GM12878 (cell line): ENCODE results near the gene FAF1. TPM values are rescaled to one million over a fixed set of nuclear protein-coding genes. Genes with fewer than 3 reads are reported as not detected.
A peak's percentile ranks its signal among the peaks of the same experiment; 100 is the strongest.

Experiments used
- BCL11A ChIP-seq: IDR thresholded peaks from 2 replicates; pipeline ENCODE4 v1.6.1; 2011; ENCODE audit warnings: low read depth, low read length
- BRCA1 ChIP-seq: IDR thresholded peaks from 2 replicates; pipeline ENCODE4 v1.6.1; 2011; ENCODE audit warnings: low read depth, low read length, improper control_type of control experiment
- EED ChIP-seq: sonication (generic); IDR thresholded peaks from 2 replicates; pipeline ENCODE4 v1.6.1; 2016; ENCODE audit warnings: antibody characterized with exemption, low read depth
- EGR1 ChIP-seq, 2 experiments: IDR thresholded peaks; 1 replicate in 1 of 2; 2 replicates in 1 of 2; pipeline ENCODE4 v1.6.1; 2011 to 2012; ENCODE audit warnings: low read depth in 2 of 2, low read length in 2 of 2, borderline replicate concordance in 1 of 2, mild to moderate bottlenecking in 1 of 2, moderate library complexity in 1 of 2
- FOXK2 ChIP-seq: fragments of 450-650 bp; IDR thresholded peaks from 2 replicates; pipeline ENCODE4 v1.6.1; 2017; ENCODE audit warnings: mild to moderate bottlenecking, moderate library complexity
- MEF2A ChIP-seq: IDR thresholded peaks from 2 replicates; pipeline ENCODE4 v1.6.1; 2011; ENCODE audit warnings: low read depth, mild to moderate bottlenecking, low read length, moderate library complexity; ENCODE audit not compliant: insufficient read depth
- MXI1 ChIP-seq: fragments of 150-350 bp; IDR thresholded peaks from 2 replicates; pipeline ENCODE4 v1.6.1; 2011; ENCODE audit warnings: low read depth, mild to moderate bottlenecking, inconsistent platforms, low read length, improper control_type of control experiment
- NBN ChIP-seq: fragments of 450-650 bp; IDR thresholded peaks from 2 replicates; pipeline ENCODE4 v1.6.1; 2016
- NR2F1 ChIP-seq: fragments of 450-650 bp; conservative IDR thresholded peaks from 2 replicates; pipeline ENCODE4 v1.6.1; 2017; ENCODE audit warnings: mild to moderate bottlenecking
- NRF1 ChIP-seq: conservative IDR thresholded peaks from 2 replicates; pipeline ENCODE4 v1.6.1; 2011; ENCODE audit warnings: mild to moderate bottlenecking, low read depth, low read length, improper control_type of control experiment
- PAX5 ChIP-seq: IDR thresholded peaks from 2 replicates; pipeline ENCODE4 v1.6.1; 2011; ENCODE audit warnings: low read depth, low read length, borderline replicate concordance
- POLR2AphosphoS5 ChIP-seq: IDR thresholded peaks from 2 replicates; pipeline ENCODE4 v1.6.1; 2011; ENCODE audit warnings: mild to moderate bottlenecking, low read length, inconsistent platforms
- RAD21 ChIP-seq: IDR thresholded peaks from 2 replicates; pipeline ENCODE4 v1.6.1; 2011; ENCODE audit warnings: mild to moderate bottlenecking, low read depth, low read length, moderate library complexity; ENCODE audit not compliant: insufficient read depth
- SIN3A ChIP-seq: IDR thresholded peaks from 2 replicates; pipeline ENCODE4 v1.6.1; 2012; ENCODE audit warnings: low read depth, low read length, improper control_type of control experiment
- SIX5 ChIP-seq: IDR thresholded peaks from 2 replicates; pipeline ENCODE4 v1.6.1; 2011; ENCODE audit warnings: mild to moderate bottlenecking, low read depth, low read length, moderate library complexity; ENCODE audit not compliant: severe bottlenecking
- SMAD1 ChIP-seq: fragments of 450-650 bp; IDR thresholded peaks from 2 replicates; pipeline ENCODE4 v1.6.1; 2018; ENCODE audit warnings: mild to moderate bottlenecking, low read depth; ENCODE audit not compliant: partially characterized antibody
- TCF12 ChIP-seq: IDR thresholded peaks from 2 replicates; pipeline ENCODE4 v1.6.1; 2011; ENCODE audit warnings: low read depth, mild to moderate bottlenecking, low read length
- USF1 ChIP-seq: IDR thresholded peaks from 2 replicates; pipeline ENCODE4 v1.6.1; 2011; ENCODE audit warnings: borderline replicate concordance, low read depth, mild to moderate bottlenecking, moderate library complexity, mixed read lengths, low read length; ENCODE audit not compliant: insufficient read depth; ENCODE audit errors: extremely low read length
- YBX1 ChIP-seq: fragments of 450-650 bp; IDR thresholded peaks from 2 replicates; pipeline ENCODE4 v1.6.1; 2016; ENCODE audit warnings: antibody characterized with exemption
- ZNF274 ChIP-seq: IDR thresholded peaks from one replicate; pipeline ENCODE4 v1.8.0; 2011; ENCODE audit not compliant: insufficient read length, insufficient read depth
- ZSCAN29 ChIP-seq: fragments of 450-650 bp; IDR thresholded peaks from 2 replicates; pipeline ENCODE4 v1.6.1; 2017; ENCODE audit warnings: mild to moderate bottlenecking, moderate library complexity
- ZZZ3 ChIP-seq: IDR thresholded peaks from 2 replicates; pipeline ENCODE4 v1.6.1; 2011; ENCODE audit warnings: low read depth; ENCODE audit not compliant: control insufficient read depth, insufficient read length
- polyA plus RNA-seq, 11 experiments: library from polyadenylated mRNA; depleted of rRNA in 4 of 11; unstranded in 6 of 11; stranded (reverse) in 5 of 11; fragments of >200 nt; fragmentation: Nextera tagmentation in 4 of 11; fragmentation: Illumina TruSeq in 1 of 11; extraction: Ambion mirVana in 4 of 11; extraction: Trizol in 1 of 11; gene quantifications; 1 replicate in 1 of 11; 2 replicates in 10 of 11; pipeline versions ENCODE4 v1.2.1 to v1.2.3, GENCODE V29; 2011 to 2016; ENCODE audit warnings: inconsistent platforms in 2 of 11, missing spikeins in 2 of 11, low read depth in 1 of 11
- total RNA-seq, 4 experiments: library from RNA; depleted of rRNA in 3 of 4; stranded (reverse); fragments of >200 nt in 3 of 4; fragmentation: Illumina TruSeq in 1 of 4; extraction: Trizol in 1 of 4; gene quantifications; 2 replicates each; pipeline versions ENCODE4 v1.2.1 to v1.2.3, GENCODE V29; 2013 to 2021
- TF ChIP-seq, protein P1 (sequence below): IDR thresholded peaks from 2 replicates; pipeline ENCODE4 v1.6.1; 2011; ENCODE audit warnings: borderline replicate concordance, low read depth, mild to moderate bottlenecking, moderate library complexity, low read length; ENCODE audit not compliant: insufficient read depth, poor library complexity, severe bottlenecking
- TF ChIP-seq, protein P2 (sequence below): fragments of 450-650 bp; IDR thresholded peaks from 2 replicates; pipeline ENCODE4 v1.6.1; 2017; ENCODE audit warnings: mild to moderate bottlenecking, moderate library complexity

FAF1 gene
- total and polyA plus RNA-seq, 10 of the 15 experiments (the other 5 are each of a cell fraction or from before 2014, with no cell fraction given) = 8.6 to 54.5 (median 23.7) TPM

DNA sequence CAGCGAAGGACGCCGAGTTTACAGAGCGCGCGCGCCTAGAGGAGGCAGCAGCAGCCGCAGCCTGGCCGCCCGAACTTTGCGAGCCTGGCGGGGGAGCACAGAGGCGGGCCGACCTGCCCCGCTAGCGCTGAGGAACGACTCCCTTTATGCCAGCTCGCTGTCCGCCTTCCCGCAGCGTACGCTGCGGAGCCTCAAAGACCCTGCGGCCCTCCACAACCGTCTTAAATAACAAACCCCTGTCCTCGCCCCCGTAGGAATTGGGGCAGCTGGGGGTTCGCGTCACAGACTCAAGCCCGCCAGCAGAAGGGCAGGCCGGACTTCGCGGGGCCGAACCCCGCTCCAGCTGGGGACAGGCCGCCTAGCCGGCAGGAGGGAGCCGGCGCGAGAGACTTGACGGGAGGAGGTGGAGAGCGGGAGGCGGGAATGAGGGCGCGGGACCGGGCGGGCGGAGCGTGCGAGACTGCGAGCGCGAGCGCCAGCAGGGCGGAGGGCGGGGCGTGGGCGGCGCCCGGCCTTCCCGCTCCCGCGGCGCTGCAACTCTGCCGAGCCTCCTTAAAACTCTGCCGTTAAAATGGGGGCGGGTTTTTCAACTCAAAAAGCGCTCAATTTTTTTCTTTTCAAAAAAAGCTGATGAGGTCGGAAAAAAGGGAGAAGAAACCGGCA, 8.2 kb upstream of the FAF1 start (continued):
- peak; percentile 21; the same call in 1 of the 2 replicates for TF ChIP-seq RAD21
- peak in 1 of 2 experiments; percentile 88; a peak in 2 of 3 replicates for TF ChIP-seq EGR1 (IDR thresholded peaks at IDR 0.05; ENCODE audit: borderline replicate concordance in 1 of 2, low read depth in 2 of 2, low read length in 2 of 2)
- TF ChIP-seq EED = peak; percentile 12; the same call in 1 of the 2 replicates
- no peak for TF ChIP-seq BCL11A
- TF ChIP-seq NR2F1 = peak; percentile 23; the same call in 1 of the 2 replicates
- TF ChIP-seq, protein P1, sequence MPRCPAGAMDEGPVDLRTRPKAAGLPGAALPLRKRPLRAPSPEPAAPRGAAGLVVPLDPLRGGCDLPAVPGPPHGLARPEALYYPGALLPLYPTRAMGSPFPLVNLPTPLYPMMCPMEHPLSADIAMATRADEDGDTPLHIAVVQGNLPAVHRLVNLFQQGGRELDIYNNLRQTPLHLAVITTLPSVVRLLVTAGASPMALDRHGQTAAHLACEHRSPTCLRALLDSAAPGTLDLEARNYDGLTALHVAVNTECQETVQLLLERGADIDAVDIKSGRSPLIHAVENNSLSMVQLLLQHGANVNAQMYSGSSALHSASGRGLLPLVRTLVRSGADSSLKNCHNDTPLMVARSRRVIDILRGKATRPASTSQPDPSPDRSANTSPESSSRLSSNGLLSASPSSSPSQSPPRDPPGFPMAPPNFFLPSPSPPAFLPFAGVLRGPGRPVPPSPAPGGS = no peak
- TF ChIP-seq YBX1 = no peak
- no peak for TF ChIP-seq PAX5
- TF ChIP-seq SIX5 = no peak
- no peak; the same call in 1 of the 2 replicates for TF ChIP-seq SIN3A
- 0 out of 2 replicates have a peak, but pooled peaks have one; percentile 26 for TF ChIP-seq POLR2AphosphoS5
- no peak; the same call in 1 of the 2 replicates for TF ChIP-seq NBN
- no peak for TF ChIP-seq ZZZ3
- no peak for TF ChIP-seq MEF2A
- peak; percentile 10 for TF ChIP-seq USF1
- no peak for TF ChIP-seq SMAD1
- TF ChIP-seq, protein P2, sequence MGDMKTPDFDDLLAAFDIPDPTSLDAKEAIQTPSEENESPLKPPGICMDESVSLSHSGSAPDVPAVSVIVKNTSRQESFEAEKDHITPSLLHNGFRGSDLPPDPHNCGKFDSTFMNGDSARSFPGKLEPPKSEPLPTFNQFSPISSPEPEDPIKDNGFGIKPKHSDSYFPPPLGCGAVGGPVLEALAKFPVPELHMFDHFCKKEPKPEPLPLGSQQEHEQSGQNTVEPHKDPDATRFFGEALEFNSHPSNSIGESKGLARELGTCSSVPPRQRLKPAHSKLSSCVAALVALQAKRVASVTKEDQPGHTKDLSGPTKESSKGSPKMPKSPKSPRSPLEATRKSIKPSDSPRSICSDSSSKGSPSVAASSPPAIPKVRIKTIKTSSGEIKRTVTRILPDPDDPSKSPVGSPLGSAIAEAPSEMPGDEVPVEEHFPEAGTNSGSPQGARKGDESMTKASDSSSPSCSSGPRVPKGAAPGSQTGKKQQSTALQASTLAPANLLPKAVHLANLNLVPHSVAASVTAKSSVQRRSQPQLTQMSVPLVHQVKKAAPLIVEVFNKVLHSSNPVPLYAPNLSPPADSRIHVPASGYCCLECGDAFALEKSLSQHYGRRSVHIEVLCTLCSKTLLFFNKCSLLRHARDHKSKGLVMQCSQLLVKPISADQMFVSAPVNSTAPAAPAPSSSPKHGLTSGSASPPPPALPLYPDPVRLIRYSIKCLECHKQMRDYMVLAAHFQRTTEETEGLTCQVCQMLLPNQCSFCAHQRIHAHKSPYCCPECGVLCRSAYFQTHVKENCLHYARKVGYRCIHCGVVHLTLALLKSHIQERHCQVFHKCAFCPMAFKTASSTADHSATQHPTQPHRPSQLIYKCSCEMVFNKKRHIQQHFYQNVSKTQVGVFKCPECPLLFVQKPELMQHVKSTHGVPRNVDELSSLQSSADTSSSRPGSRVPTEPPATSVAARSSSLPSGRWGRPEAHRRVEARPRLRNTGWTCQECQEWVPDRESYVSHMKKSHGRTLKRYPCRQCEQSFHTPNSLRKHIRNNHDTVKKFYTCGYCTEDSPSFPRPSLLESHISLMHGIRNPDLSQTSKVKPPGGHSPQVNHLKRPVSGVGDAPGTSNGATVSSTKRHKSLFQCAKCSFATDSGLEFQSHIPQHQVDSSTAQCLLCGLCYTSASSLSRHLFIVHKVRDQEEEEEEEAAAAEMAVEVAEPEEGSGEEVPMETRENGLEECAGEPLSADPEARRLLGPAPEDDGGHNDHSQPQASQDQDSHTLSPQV = no peak
- no peak for TF ChIP-seq TCF12
- TF ChIP-seq ZSCAN29 = no peak
- no peak for TF ChIP-seq BRCA1
- TF ChIP-seq NRF1 = no peak
- no peak for TF ChIP-seq FOXK2
- no peak for TF ChIP-seq ZNF274
- TF ChIP-seq MXI1 = no peak
